Endometrial microvascular endothelial cells (primary cell): ENCODE measurements around the gene BRD3. TPM values are rescaled to one million over a fixed set of nuclear protein-coding genes. Genes with fewer than 3 reads are reported as not detected.

Source experiments
- in situ Hi-C: cut with HindIII; loops from 2 replicates; pipeline ENCODE4 v1.10.0; 2017; ENCODE audit warnings: low sequenced_read_pairs, low pct_unique_long_range_greater_than_20kb; ENCODE audit errors: inconsistent ontology term
- total RNA-seq: library from RNA; depleted of rRNA; stranded (reverse); fragments of >200 nt; gene quantifications from one replicate; pipeline ENCODE4 v1.2.3, GENCODE V29; 2015; ENCODE audit errors: inconsistent ontology term

The BRD3 gene
- total RNA-seq, 1 donor from 2014 or later, result 7.9 TPM

- in situ Hi-C loops, result no loop called here
Observed at GRCh38 chr9:134057307-134057657, 10.5 kb downstream of the BRD3 start.

- in situ Hi-C loops, result no loop called here
Observed at GRCh38 chr9:134056483-134057306, 11.1 kb downstream of the BRD3 start.

GRCh38 chr9:134055981-134056461 is 11.8 kb downstream of the BRD3 start:
- in situ Hi-C loops, result no loop called here

GRCh38 chr9:134054891-134055811 is 12.7 kb downstream of the BRD3 start:
- in situ Hi-C loops, result no loop called here

GRCh38 chr9:134053941-134054761 is 13.7 kb downstream of the BRD3 start:
- in situ Hi-C loops, result no loop called here

- in situ Hi-C loops, result no loop called here
Observed at GRCh38 chr9:134053401-134053871, 14.4 kb downstream of the BRD3 start.

- in situ Hi-C loops, result no loop called here
Observed at GRCh38 chr9:134052941-134053340, 14.9 kb downstream of the BRD3 start.

GRCh38 chr9:134052491-134052890 is 15.3 kb downstream of the BRD3 start:
- in situ Hi-C loops, result no loop called here

GRCh38 chr9:134051319-134051718 is 16.5 kb downstream of the BRD3 start:
- in situ Hi-C loops, result no loop called here

GRCh38 chr9:134050726-134051125 is 17.1 kb downstream of the BRD3 start:
- in situ Hi-C loops, result no loop called here

- in situ Hi-C loops, result no loop called here
Observed at GRCh38 chr9:134049772-134050588, 17.8 kb downstream of the BRD3 start.

- in situ Hi-C loops, result no loop called here
Observed at GRCh38 chr9:134049236-134049635, 18.6 kb downstream of the BRD3 start.

- in situ Hi-C loops, result no loop called here
Observed at GRCh38 chr9:134048582-134048968, 19.3 kb downstream of the BRD3 start.

- in situ Hi-C loops, result no loop called here
Observed at GRCh38 chr9:134047868-134048581, 19.8 kb downstream of the BRD3 start.

- in situ Hi-C loops, result no loop called here
Observed at GRCh38 chr9:134046894-134047681, 20.7 kb downstream of the BRD3 start.

GRCh38 chr9:134045841-134046544 is 21.8 kb downstream of the BRD3 start:
- in situ Hi-C loops, result no loop called here
